ENCODE data around the gene RHOA.
A peak's percentile ranks its signal among the peaks of the same experiment; 100 is the strongest.
"Not testable (repeated sequence)": the region's sequence is repeated elsewhere in the genome, so short reads cannot be mapped to it uniquely, and the experiment has no call there.

RHOA gene

DNA sequence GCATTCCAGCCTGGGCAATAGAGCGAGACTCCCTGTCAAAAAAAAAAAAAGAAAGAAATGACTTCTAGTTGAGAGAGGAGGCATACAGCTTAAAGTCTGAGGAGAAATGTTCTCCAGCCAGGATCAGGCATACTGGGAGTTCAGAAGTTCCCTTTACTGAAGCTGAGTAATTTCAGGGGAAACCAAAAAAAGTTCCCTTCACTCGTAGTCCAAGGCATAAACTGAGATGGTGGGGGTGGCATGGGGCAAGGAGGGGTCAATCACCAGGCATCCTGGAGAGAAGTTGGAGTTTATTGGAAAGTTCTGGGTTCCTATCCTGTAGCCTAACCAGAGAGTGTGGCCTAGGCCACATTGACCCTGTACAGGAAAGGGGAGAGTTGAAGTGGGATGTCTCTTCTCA is 59.5 kb downstream of the RHOA start:
- DNase-seq (ENCODE audit: low read depth), result peak; percentile 16
- no peak for TF ChIP-seq MAX (IDR thresholded peaks at IDR 0.05; ENCODE audit: low read depth, low read length)
- no peak for TF ChIP-seq POLR2A (IDR thresholded peaks at IDR 0.05; ENCODE audit: extremely low read depth, insufficient read length)
- TF ChIP-seq CTCF (IDR thresholded peaks at IDR 0.05; ENCODE audit: low read depth, low read length), result no peak
- TF ChIP-seq MYC (IDR thresholded peaks at IDR 0.05; ENCODE audit: low read depth, low read length), result no peak
- H3K4me3 ChIP-seq (ENCODE audit: low read depth, low read length), result no peak overlapping the region

- DNase-seq (ENCODE audit: low read depth), result peak; percentile 71
- TF ChIP-seq MYC (IDR thresholded peaks at IDR 0.05; ENCODE audit: low read depth, low read length) (no peak), CTCF (IDR thresholded peaks at IDR 0.05; ENCODE audit: low read depth, low read length) (no peak), POLR2A (IDR thresholded peaks at IDR 0.05; ENCODE audit: extremely low read depth, insufficient read length) (no peak), MAX (IDR thresholded peaks at IDR 0.05; ENCODE audit: low read depth, low read length) (no peak)
- H3K4me3 ChIP-seq (ENCODE audit: low read depth, low read length), result no peak overlapping the region
These were observed 60.2 kb downstream of the RHOA start for GRCh38 chr3:49351521-49352011.

GRCh38 chr3:49349348-49350114 is 62.2 kb downstream of the RHOA start:
- no peak overlapping the region for H3K4me3 ChIP-seq (ENCODE audit: low read depth, low read length)
- no peak for TF ChIP-seq CTCF (IDR thresholded peaks at IDR 0.05; ENCODE audit: low read depth, low read length)
- TF ChIP-seq MYC (IDR thresholded peaks at IDR 0.05; ENCODE audit: low read depth, low read length), result no peak
- no peak for TF ChIP-seq POLR2A (IDR thresholded peaks at IDR 0.05; ENCODE audit: extremely low read depth, insufficient read length)
- no peak for DNase-seq (ENCODE audit: low read depth)

DNA sequence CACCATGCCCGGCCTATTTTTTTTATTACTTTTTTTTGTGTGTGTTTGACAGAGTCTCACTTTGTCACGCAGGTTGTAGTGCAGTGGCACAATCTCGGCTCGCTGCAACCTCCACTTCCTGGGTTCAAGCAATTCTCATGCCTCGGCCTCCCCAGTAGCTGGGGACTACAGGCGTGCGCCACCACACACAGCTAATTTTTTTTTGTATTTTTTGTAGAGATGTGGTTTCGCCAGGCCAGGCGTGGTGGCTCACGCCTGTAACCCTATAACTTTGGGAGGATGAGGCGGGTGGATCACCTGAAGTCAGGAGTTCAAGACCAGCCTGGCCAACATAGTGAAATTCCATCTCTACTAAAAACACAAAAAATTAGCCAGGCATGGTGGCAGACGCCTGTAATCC is 63.4 kb downstream of the RHOA start:
- not testable (repeated sequence) for H3K4me3 ChIP-seq (ENCODE audit: low read depth, low read length)

DNA sequence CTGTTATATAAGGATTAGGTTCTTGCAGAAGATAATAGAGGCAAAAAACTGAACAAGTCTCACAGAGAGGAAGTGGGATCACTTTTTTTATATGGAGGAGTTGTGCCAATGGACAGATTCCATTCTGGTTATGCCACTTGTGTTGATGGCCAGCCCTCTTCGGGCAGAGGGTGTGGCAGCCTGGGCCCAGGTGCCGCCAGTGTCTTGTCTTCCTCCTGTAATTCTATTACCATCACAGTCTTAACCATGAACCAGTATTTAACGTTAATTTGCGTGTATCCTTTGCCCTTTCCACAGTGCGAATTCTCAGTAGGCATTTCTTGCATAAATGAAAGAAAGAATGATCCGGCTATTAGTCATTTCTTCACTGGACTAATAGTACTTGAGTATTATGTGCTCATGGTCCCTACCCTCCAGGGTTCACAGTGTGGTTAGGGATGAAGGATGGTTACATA is 65.0 kb downstream of the RHOA start:
- peak; percentile 31 for DNase-seq (ENCODE audit: low read depth)
- no peak for TF ChIP-seq MAX (IDR thresholded peaks at IDR 0.05; ENCODE audit: low read depth, low read length)
- TF ChIP-seq CTCF (IDR thresholded peaks at IDR 0.05; ENCODE audit: low read depth, low read length), result no peak
- TF ChIP-seq POLR2A (IDR thresholded peaks at IDR 0.05; ENCODE audit: extremely low read depth, insufficient read length), result no peak
- no peak for TF ChIP-seq MYC (IDR thresholded peaks at IDR 0.05; ENCODE audit: low read depth, low read length)
- H3K4me3 ChIP-seq (ENCODE audit: low read depth, low read length), result no peak overlapping the region

More for the DNA sequence above, 63.4 kb downstream of the RHOA start:
- DNase-seq (ENCODE audit: low read depth), result not testable (repeated sequence)

DNA sequence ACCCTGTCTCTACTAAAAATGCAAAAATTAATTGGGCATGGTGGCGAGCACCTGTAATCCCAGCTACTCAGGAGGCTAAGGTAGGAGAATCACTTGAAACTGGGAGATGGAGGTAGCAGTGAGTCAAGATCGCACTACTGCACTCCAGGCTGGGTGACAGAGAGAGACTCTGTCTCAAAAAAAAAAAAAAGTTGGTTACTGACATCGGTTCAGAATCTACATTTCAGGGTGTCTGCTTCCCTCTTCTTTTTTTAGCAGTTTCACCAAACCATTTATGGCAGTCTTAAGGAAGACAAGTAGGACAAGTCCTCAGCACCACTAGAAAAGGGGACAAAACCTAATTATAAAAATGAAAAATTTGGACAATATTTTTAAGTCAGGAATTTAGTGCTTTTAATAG is 68.6 kb downstream of the RHOA start:
- DNase-seq (ENCODE audit: low read depth), result peak; percentile 50
- TF ChIP-seq MYC (IDR thresholded peaks at IDR 0.05; ENCODE audit: low read depth, low read length), result no peak
- no peak for TF ChIP-seq POLR2A (IDR thresholded peaks at IDR 0.05; ENCODE audit: extremely low read depth, insufficient read length)
- no peak for TF ChIP-seq CTCF (IDR thresholded peaks at IDR 0.05; ENCODE audit: low read depth, low read length)
- no peak for TF ChIP-seq MAX (IDR thresholded peaks at IDR 0.05; ENCODE audit: low read depth, low read length)
- no peak overlapping the region for H3K4me3 ChIP-seq (ENCODE audit: low read depth, low read length)
